GM12878 (cell line): ENCODE results near the gene STAT5B. TPM values are rescaled to one million over a fixed set of nuclear protein-coding genes. Genes with fewer than 3 reads are reported as not detected.
"Not testable (repeated sequence)": the region's sequence is repeated elsewhere in the genome, so short reads cannot be mapped to it uniquely, and the experiment has no call there.

Experiments
- ATAC-seq: fragments of 200-7000 bp; cut with Tn5 transposase; 3 replicates; pipeline ENCODE4 v1.9.1; 2020; ENCODE audit warnings: mild to moderate bottlenecking, moderate library complexity
- BruUV-seq: library from RNA; stranded (reverse); fragments of 400-500 nt; replicated peaks from 2 replicates; lab custom pipeline; 2021; lab: Mats Ljungman, UMichigan
- CTCF ChIA-PET: fragments of 300-600 bp; sonication (Branson Sonifier 250); formaldehyde crosslinking; extraction: SDS; loops from one replicate; lab custom pipeline; 2021; ENCODE audit warnings: inconsistent platforms; lab: Yijun Ruan, JAX
- POLR2A ChIA-PET: fragments of 350-600 bp; formaldehyde crosslinking; extraction: SDS; loops from one replicate; lab custom pipeline; 2021; ENCODE audit warnings: inconsistent platforms; lab: Charles Lee
- RAD21 ChIA-PET: fragments of 300-600 bp; sonication (Branson Sonifier 250); formaldehyde crosslinking; loops from one replicate; lab custom pipeline; 2023; ENCODE audit warnings: antibody characterized with exemption; ENCODE audit not compliant: unreplicated experiment; lab: Charles Lee
- SMC1A ChIA-PET: fragments of 300-600 bp; sonication (Branson Sonifier 250); formaldehyde crosslinking; loops from one replicate; lab custom pipeline; 2023; ENCODE audit not compliant: unreplicated experiment, uncharacterized antibody; lab: Charles Lee
- DNase-seq: peaks from one replicate; pipeline ENCODE4 v3.0.0-alpha.2; 2011; ENCODE audit warnings: low read depth, low spot score
- FAIRE-seq: peaks from 3 replicates; lab custom pipeline; 2011; peaks lifted over from hg19 to GRCh38; lab: Jason Lieb, UNC
- H2AFZ ChIP-seq: 2 replicates; pipeline ENCODE4 v1.6.0; 2011; ENCODE audit warnings: low read depth, low read length, control low read depth; ENCODE audit not compliant: control insufficient read depth
- H3K27ac ChIP-seq: 2 replicates; pipeline ENCODE4 v1.5.1; 2011; ENCODE audit warnings: control low read depth; ENCODE audit not compliant: control insufficient read depth, insufficient read depth
- H3K27me3 ChIP-seq, 2 experiments: replicated peaks in 1 of 2; 2 replicates each; pipeline versions ENCODE4 v1.6.0 to v1.6.1; 2011; ENCODE audit warnings: low read length in 1 of 2; ENCODE audit not compliant: control insufficient read depth in 2 of 2, insufficient read depth in 2 of 2
- H3K36me3 ChIP-seq, 2 experiments: 2 replicates each; pipeline ENCODE4 v1.5.1; 2011; ENCODE audit warnings: low read length in 1 of 2; ENCODE audit not compliant: control insufficient read depth in 2 of 2, insufficient read depth in 2 of 2
- H3K4me1 ChIP-seq: 2 replicates; pipeline ENCODE4 v1.6.1; 2011; ENCODE audit warnings: mild to moderate bottlenecking, low read length, moderate library complexity, mixed read lengths; ENCODE audit not compliant: control insufficient read depth, insufficient read depth
- H3K4me2 ChIP-seq: 2 replicates; pipeline ENCODE4 v1.6.0; 2011; ENCODE audit warnings: control low read depth; ENCODE audit not compliant: control insufficient read depth, insufficient read depth
- H3K4me3 ChIP-seq: fragments of 200-600 bp; sonication (generic); 2 replicates; pipeline ENCODE4 v1.5.1; 2016
- H3K79me2 ChIP-seq: 2 replicates; pipeline ENCODE4 v1.6.0; 2011; ENCODE audit warnings: low read length; ENCODE audit not compliant: control insufficient read depth, insufficient read depth
- H3K9ac ChIP-seq: 2 replicates; pipeline ENCODE4 v1.8.0; 2011; ENCODE audit warnings: low read length, control low read depth, mixed read lengths; ENCODE audit not compliant: control insufficient read depth, insufficient read depth
- H3K9me3 ChIP-seq: replicated peaks from 3 replicates; pipeline ENCODE4 v1.5.1; 2011; ENCODE audit warnings: mild to moderate bottlenecking, low read length; ENCODE audit not compliant: control insufficient read depth, insufficient read depth
- H4K20me1 ChIP-seq: 2 replicates; pipeline ENCODE4 v1.6.0; 2011; ENCODE audit not compliant: control insufficient read depth, insufficient read depth
- ELK1 ChIP-seq: IDR thresholded peaks from 2 replicates; pipeline ENCODE4 v1.6.1; 2012; ENCODE audit warnings: low read depth, low read length, improper control_type of control experiment
- SIN3A ChIP-seq: IDR thresholded peaks from 2 replicates; pipeline ENCODE4 v1.6.1; 2012; ENCODE audit warnings: low read depth, low read length, improper control_type of control experiment
- TAF1 ChIP-seq: IDR thresholded peaks from 2 replicates; pipeline ENCODE4 v1.6.1; 2011; ENCODE audit warnings: mild to moderate bottlenecking, low read depth, low read length, borderline replicate concordance
- WGBS: methylation state at CpG from one replicate; pipeline ENCODE4 v1.1.6; 2016; ENCODE audit warnings: low lambda C conversion rate; ENCODE audit not compliant: insufficient replicate concordance, insufficient coverage; ENCODE audit errors: missing lambda C conversion rate; 5-methylcytosine and 5-hydroxymethylcytosine counted together
- in situ Hi-C: fragments of 300-500 bp; cut with MboI; formaldehyde crosslinking; loops from 9 replicates; pipeline ENCODE4 v1.14.3; 2018; ENCODE audit warnings: mixed read lengths
- intact Hi-C: fragments of 100-400 bp; cut with micrococcal nuclease; formaldehyde crosslinking; loops from one replicate; pipeline ENCODE4 v1.14.2; 2022; ENCODE audit not compliant: unreplicated experiment
- polyA plus RNA-seq, 11 experiments: library from polyadenylated mRNA; depleted of rRNA in 4 of 11; unstranded in 6 of 11; stranded (reverse) in 5 of 11; fragments of >200 nt; fragmentation: Nextera tagmentation in 4 of 11; fragmentation: Illumina TruSeq in 1 of 11; extraction: Ambion mirVana in 4 of 11; extraction: Trizol in 1 of 11; gene quantifications; 1 replicate in 1 of 11; 2 replicates in 10 of 11; pipeline versions ENCODE4 v1.2.1 to v1.2.3, GENCODE V29; 2011 to 2016; ENCODE audit warnings: inconsistent platforms in 2 of 11, missing spikeins in 2 of 11, low read depth in 1 of 11
- total RNA-seq, 4 experiments: library from RNA; depleted of rRNA in 3 of 4; stranded (reverse); fragments of >200 nt in 3 of 4; fragmentation: Illumina TruSeq in 1 of 4; extraction: Trizol in 1 of 4; gene quantifications; 2 replicates each; pipeline versions ENCODE4 v1.2.1 to v1.2.3, GENCODE V29; 2013 to 2021
- TF ChIP-seq, protein P1 (sequence below): fragments of 450-650 bp; IDR thresholded peaks from 2 replicates; pipeline ENCODE4 v1.6.1; 2016; ENCODE audit warnings: mild to moderate bottlenecking, moderate library complexity, borderline replicate concordance

The STAT5B gene
- total and polyA plus RNA-seq, 10 of the 15 experiments (the other 5 are each of a cell fraction or from before 2014, with no cell fraction given), result 11.0 to 69.6 (median 46.7) TPM

DNA sequence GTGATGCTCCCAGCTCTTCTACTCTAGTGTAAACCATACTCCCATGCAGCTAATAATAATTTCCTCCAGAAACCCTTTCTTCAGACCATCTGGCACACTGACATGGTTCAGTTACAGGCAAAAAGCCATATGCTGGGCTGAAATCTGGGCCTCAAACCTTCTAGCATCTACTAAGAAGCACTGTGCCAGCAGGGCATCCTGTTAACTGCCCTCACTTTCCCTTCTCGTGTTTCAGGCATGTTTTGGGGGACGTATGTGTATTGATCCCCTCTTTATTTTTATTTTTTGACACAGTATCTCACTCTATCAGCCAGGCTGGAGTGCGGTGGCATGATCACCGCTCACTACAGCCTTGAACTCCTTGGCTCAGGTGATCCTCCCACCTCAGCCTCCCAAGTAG lies 45.4 kb upstream of the STAT5B start (continued):
- TF ChIP-seq, protein P1, sequence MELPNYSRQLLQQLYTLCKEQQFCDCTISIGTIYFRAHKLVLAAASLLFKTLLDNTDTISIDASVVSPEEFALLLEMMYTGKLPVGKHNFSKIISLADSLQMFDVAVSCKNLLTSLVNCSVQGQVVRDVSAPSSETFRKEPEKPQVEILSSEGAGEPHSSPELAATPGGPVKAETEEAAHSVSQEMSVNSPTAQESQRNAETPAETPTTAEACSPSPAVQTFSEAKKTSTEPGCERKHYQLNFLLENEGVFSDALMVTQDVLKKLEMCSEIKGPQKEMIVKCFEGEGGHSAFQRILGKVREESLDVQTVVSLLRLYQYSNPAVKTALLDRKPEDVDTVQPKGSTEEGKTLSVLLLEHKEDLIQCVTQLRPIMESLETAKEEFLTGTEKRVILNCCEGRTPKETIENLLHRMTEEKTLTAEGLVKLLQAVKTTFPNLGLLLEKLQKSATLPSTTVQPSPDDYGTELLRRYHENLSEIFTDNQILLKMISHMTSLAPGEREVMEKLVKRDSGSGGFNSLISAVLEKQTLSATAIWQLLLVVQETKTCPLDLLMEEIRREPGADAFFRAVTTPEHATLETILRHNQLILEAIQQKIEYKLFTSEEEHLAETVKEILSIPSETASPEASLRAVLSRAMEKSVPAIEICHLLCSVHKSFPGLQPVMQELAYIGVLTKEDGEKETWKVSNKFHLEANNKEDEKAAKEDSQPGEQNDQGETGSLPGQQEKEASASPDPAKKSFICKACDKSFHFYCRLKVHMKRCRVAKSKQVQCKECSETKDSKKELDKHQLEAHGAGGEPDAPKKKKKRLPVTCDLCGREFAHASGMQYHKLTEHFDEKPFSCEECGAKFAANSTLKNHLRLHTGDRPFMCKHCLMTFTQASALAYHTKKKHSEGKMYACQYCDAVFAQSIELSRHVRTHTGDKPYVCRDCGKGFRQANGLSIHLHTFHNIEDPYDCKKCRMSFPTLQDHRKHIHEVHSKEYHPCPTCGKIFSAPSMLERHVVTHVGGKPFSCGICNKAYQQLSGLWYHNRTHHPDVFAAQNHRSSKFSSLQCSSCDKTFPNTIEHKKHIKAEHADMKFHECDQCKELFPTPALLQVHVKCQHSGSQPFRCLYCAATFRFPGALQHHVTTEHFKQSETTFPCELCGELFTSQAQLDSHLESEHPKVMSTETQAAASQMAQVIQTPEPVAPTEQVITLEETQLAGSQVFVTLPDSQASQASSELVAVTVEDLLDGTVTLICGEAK, result no peak
- TF ChIP-seq SIN3A, result no peak
- TF ChIP-seq ELK1, result no peak
- TF ChIP-seq TAF1, result no peak

GRCh38 chr17:42317967-42318366 lies 41.8 kb upstream of the STAT5B start:
- DNase-seq, H2AFZ ChIP-seq, H4K20me1 ChIP-seq, H3K27ac ChIP-seq, H3K9ac ChIP-seq, H3K4me3 ChIP-seq, in situ Hi-C loops, H3K9me3 ChIP-seq, BruUV-seq, H3K4me2 ChIP-seq, ATAC-seq, H3K27me3 ChIP-seq, intact Hi-C loops, H3K79me2 ChIP-seq, FAIRE-seq: not testable (repeated sequence)
- 97% methylated on average over 6 of the region's 6 CpGs for WGBS
- POLR2A ChIA-PET, result interaction anchor here (0.7 kb wide), 1 partner anchor 204 kb away, joined by 3 read pairs; no protein-coding TSS in a partner anchor
- RAD21 ChIA-PET, result interaction anchor here (0.7 to 21.1 kb wide), 5 partner anchors 71 to 209 kb away, joined by 3 to 373 read pairs (median 4); partner anchors contain the start of genes KCNH4 and STAT3
- SMC1A ChIA-PET, result interaction anchor here (1.3 to 23.8 kb wide), 3 partner anchors 10 to 96 kb away, joined by 6 to 528 read pairs (median 7); partner anchors contain the start of gene STAT3
- peaks cover 36% of the 10 kb centered on the region for H3K4me1 ChIP-seq
- CTCF ChIA-PET, result interaction anchor here (0.6 to 22.1 kb wide), 7 partner anchors 10 to 387 kb away, joined by 3 to 732 read pairs (median 4); no protein-coding TSS in a partner anchor
- H3K36me3 ChIP-seq, result peaks cover 5 to 41% of the 10 kb centered on the region in 2 experiments; a peak in 3 of 4 replicates
